Hepatocyte (in vitro differentiated cells): ENCODE measurements around the gene APOM. TPM values are rescaled to one million over a fixed set of nuclear protein-coding genes. Genes with fewer than 3 reads are reported as not detected.

Source experiments
- DNase-seq: peaks from one replicate; pipeline ENCODE4 v3.0.0-alpha.2; 2016; ENCODE audit warnings: low spot score
- H2AFZ ChIP-seq: fragments of 200-600 bp; sonication (generic); 2 replicates; pipeline ENCODE4 v1.6.0; 2016; ENCODE audit warnings: antibody characterized with exemption, mild to moderate bottlenecking
- H3K27ac ChIP-seq: fragments of 200-600 bp; sonication (generic); 2 replicates; pipeline ENCODE4 v1.5.1; 2016; ENCODE audit warnings: mild to moderate bottlenecking
- H3K27me3 ChIP-seq: fragments of 200-600 bp; sonication (generic); 2 replicates; pipeline ENCODE4 v1.6.1; 2016
- H3K36me3 ChIP-seq: fragments of 200-600 bp; sonication (generic); replicated peaks from 2 replicates; pipeline ENCODE4 v1.5.1; 2016; ENCODE audit warnings: low read depth; ENCODE audit not compliant: insufficient read depth
- H3K4me1 ChIP-seq: fragments of 200-600 bp; sonication (generic); 2 replicates; pipeline ENCODE4 v1.5.1; 2016; ENCODE audit warnings: mild to moderate bottlenecking, moderate library complexity; ENCODE audit not compliant: insufficient read depth
- H3K4me2 ChIP-seq: fragments of 200-600 bp; sonication (generic); 2 replicates; pipeline ENCODE4 v1.6.0; 2016
- H3K4me3 ChIP-seq: fragments of 200-600 bp; sonication (generic); 2 replicates; pipeline ENCODE4 v1.5.1; 2016; ENCODE audit warnings: mild to moderate bottlenecking
- H3K79me2 ChIP-seq: fragments of 200-600 bp; sonication (generic); 2 replicates; pipeline ENCODE4 v1.6.0; 2017; ENCODE audit warnings: mild to moderate bottlenecking
- H3K9me2 ChIP-seq: fragments of 200-600 bp; sonication (generic); replicated peaks from 2 replicates; pipeline ENCODE4 v1.6.0; 2017; ENCODE audit warnings: mild to moderate bottlenecking; ENCODE audit not compliant: insufficient read depth
- H3K9me3 ChIP-seq: fragments of 200-600 bp; sonication (generic); 2 replicates; pipeline ENCODE4 v1.5.1; 2016; ENCODE audit warnings: low read depth, mild to moderate bottlenecking
- H4K20me1 ChIP-seq: fragments of 200-600 bp; sonication (generic); 2 replicates; pipeline ENCODE4 v1.6.0; 2016; ENCODE audit warnings: mild to moderate bottlenecking; ENCODE audit not compliant: insufficient read depth, poor library complexity, severe bottlenecking
- EZH2 ChIP-seq: fragments of 200-600 bp; sonication (generic); IDR thresholded peaks from 2 replicates; pipeline ENCODE4 v1.6.1; 2016; ENCODE audit warnings: antibody characterized with exemption, mild to moderate bottlenecking, borderline replicate concordance
- EZH2phosphoT487 ChIP-seq: fragments of 200-600 bp; sonication (generic); IDR thresholded peaks from one replicate; pipeline ENCODE4 v1.6.1; 2018; ENCODE audit warnings: antibody characterized with exemption, mild to moderate bottlenecking, low read depth, moderate library complexity; ENCODE audit not compliant: unreplicated experiment, severe bottlenecking
- whole genome bisulfite sequencing: methylation state at CpG from one replicate; pipeline ENCODE4 v1.1.6; 2016; ENCODE audit warnings: low lambda C conversion rate; ENCODE audit errors: missing lambda C conversion rate; 5-methylcytosine and 5-hydroxymethylcytosine counted together
- polyA plus RNA-seq: library from polyadenylated mRNA; unstranded; fragments of >200 nt; fragmentation: Nextera tagmentation; extraction: Ambion mirVana; gene quantifications from 2 replicates; pipeline ENCODE4 v1.2.1, GENCODE V29; 2016
- total RNA-seq: library from RNA; depleted of rRNA; stranded (reverse); fragments of >200 nt; gene quantifications from 2 replicates; pipeline ENCODE4 v1.2.3, GENCODE V29; 2014
- TF ChIP-seq, protein P1 (sequence below): fragments of 200-600 bp; sonication (generic); IDR thresholded peaks from 2 replicates; pipeline ENCODE4 v1.5.1; 2016; ENCODE audit warnings: antibody characterized with exemption, mild to moderate bottlenecking; ENCODE audit not compliant: poor library complexity

The APOM gene
- total and polyA plus RNA-seq, 2 experiments from 2014 or later = 9.3 to 40.7 TPM

DNA sequence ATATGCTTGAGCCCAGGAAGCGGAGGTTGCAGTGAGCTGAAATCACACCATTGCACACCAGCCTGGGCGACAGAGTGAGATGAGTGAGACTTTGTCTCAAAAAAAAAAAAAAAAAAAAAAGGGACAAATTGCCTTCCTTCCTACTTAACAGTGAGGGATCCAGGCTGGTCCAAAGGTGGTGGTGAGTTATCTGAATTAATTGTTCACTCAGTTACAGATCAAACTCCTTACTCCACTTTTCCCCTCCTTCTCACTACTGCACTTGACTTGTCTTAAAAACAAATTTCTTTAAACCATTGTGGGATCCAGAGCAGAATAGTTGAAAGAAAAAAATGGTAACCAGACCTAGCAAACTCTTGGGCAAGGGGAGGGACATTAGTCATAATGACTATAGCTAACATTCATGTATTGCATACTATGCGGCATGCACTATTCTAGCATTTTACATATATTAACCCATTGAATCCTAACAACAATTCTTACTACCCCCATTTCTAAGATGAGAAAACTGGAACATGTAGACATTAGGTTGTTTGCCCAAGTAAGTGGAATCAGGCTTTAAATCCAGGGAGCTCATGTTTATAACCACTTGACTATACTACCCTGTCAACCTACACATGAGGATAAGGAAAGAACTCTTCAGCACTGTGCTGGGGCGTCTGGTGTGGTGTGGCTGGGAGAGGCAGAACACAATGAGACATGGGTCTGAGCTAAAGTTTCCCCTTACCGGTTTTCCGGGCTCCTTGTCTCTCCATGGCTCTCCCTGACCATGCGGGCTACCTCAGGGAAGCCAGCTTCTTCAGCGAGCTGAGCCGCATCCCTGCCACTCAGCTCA is 7.6 kb downstream of the APOM start:
- TF ChIP-seq EZH2 (no peak), EZH2phosphoT487 (no peak)
- TF ChIP-seq, protein P1, sequence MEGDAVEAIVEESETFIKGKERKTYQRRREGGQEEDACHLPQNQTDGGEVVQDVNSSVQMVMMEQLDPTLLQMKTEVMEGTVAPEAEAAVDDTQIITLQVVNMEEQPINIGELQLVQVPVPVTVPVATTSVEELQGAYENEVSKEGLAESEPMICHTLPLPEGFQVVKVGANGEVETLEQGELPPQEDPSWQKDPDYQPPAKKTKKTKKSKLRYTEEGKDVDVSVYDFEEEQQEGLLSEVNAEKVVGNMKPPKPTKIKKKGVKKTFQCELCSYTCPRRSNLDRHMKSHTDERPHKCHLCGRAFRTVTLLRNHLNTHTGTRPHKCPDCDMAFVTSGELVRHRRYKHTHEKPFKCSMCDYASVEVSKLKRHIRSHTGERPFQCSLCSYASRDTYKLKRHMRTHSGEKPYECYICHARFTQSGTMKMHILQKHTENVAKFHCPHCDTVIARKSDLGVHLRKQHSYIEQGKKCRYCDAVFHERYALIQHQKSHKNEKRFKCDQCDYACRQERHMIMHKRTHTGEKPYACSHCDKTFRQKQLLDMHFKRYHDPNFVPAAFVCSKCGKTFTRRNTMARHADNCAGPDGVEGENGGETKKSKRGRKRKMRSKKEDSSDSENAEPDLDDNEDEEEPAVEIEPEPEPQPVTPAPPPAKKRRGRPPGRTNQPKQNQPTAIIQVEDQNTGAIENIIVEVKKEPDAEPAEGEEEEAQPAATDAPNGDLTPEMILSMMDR = no peak
- Histone ChIP-seq H3K27me3 (no peaks in the 10 kb centered on the region), H3K27ac (peak overlapping the region; percentile 93), H3K9me3 (no peaks in the 10 kb centered on the region), H2AFZ (no peak overlapping the region), H3K9me2 (no peaks in the 10 kb centered on the region), H3K4me1 (peaks cover 34% of the 10 kb centered on the region), H3K36me3 (no peaks in the 10 kb centered on the region), H3K79me2 (peaks cover 78% of the 10 kb centered on the region), H3K4me2 (peak overlapping the region; percentile 81), H4K20me1 (peaks cover 13% of the 10 kb centered on the region), H3K4me3 (no peak overlapping the region)
- WGBS = 72% methylated on average over 8 of the region's 9 CpGs
- no peak for DNase-seq

DNA sequence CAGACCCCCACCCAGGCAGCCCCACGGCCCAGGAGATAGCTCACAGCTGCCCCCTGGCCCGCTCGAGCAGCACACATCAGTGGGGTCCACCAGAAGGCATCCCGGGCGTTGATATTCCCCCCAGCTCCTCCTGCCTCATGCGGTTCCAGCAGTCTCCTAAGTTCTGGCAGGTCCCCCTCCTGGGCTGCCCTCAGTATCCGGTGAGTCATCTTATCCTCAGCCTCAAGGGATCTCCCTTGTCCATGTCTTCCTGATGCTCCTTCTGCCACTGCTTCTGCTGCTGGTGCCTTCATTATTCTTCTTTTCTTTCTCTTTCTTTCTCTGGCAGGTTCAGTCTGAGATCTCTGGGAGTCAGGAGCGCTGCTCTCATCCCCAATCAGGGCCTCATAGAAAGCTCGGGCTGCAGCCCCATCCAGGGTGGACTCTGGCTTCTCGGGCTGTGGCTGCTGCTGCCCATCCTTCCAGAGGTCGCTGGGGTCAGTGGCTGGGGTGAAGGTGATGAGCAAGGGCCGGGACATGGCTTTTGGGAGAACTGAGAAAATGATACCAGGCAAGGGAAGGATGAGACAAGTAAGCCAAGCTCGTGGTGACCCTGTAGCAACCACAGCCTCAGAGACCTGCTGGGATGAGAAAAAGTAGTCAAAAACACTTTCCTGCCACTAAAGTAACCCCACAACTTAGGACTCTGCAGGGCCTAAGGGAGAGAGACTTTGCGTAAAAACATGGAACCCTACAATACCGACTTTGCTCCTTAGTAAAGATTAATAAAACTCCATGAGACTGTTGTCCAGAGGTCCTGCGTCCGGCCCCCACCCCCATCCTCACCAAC is 8.5 kb downstream of the APOM start:
- Histone ChIP-seq H2AFZ (peak overlapping the region; percentile 60), H3K27me3 (no peaks in the 10 kb centered on the region), H3K9me3 (no peaks in the 10 kb centered on the region), H3K27ac (peak overlapping the region; percentile 93), H3K4me2 (peak overlapping the region; percentile 81), H3K79me2 (peaks cover 76% of the 10 kb centered on the region), H3K4me1 (peaks cover 26% of the 10 kb centered on the region), H3K9me2 (no peaks in the 10 kb centered on the region), H3K36me3 (no peaks in the 10 kb centered on the region), H3K4me3 (peak overlapping the region; percentile 47), H4K20me1 (peaks cover 5% of the 10 kb centered on the region)
- TF ChIP-seq, protein P1 = no peak
- TF ChIP-seq EZH2 (no peak), EZH2phosphoT487 (no peak)
- WGBS = 35% methylated on average over 17 of the region's 17 CpGs
- DNase-seq = peak; percentile 44

DNA sequence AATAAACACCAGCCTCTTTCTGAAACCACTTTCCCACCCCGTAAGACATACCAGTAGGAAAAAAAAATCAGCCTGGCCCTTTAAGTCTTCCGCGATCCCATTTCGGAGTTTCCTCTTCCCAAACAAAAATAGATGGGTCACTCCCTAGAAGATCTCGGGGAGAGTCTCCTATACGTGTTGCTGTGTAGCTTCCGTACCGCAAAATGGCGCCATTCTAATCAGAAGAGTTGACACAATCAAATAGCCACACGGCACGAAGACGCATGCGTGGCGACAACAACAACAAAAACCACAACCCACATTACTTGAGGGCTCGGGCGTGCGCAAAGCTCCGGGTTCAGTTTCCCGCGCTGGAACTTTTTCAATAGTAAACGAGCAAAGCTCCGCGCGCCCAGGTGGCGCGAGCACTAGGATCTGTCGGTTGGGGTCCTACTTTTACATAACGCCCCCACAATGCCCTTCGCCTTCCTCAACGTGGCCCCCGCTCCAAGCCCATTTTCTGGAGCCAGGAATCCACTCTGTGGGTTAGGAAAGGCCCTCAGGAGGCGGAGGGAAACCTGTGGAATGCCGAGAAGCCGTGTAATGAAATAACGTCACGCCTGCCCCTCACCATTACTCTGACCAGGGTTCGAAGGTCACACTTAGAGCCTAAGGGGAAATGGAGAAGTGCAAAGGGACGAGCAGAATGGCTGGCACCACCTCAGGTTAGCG is 9.3 kb downstream of the APOM start, which contains the start of gene GPANK1:
Gene GPANK1, minus strand, starts transcription at position 208 of the 711 bp plus-strand sequence. CDS start 519 bp downstream, outside the sequence.
- under 1% methylated on average over 39 of the region's 39 CpGs for WGBS
- DNase-seq = peak; percentile 95
- no peak for TF ChIP-seq EZH2
- Histone ChIP-seq H4K20me1 (no peaks in the 10 kb centered on the region), H2AFZ (peak within 1 kb of the TSS; percentile 60), H3K4me1 (peaks cover 19% of the 10 kb centered on the region), H3K27me3 (no peaks in the 10 kb centered on the region), H3K4me3 (peak within 1 kb of the TSS; percentile 47), H3K9me2 (no peaks in the 10 kb centered on the region), H3K79me2 (peaks cover 68% of the 10 kb centered on the region), H3K27ac (peak within 1 kb of the TSS; percentile 93), H3K9me3 (no peaks in the 10 kb centered on the region), H3K4me2 (peak within 1 kb of the TSS; percentile 81), H3K36me3 (no peaks in the 10 kb centered on the region)
